Stimulated activated CD4-positive, alpha-beta T cell treated with anti-CD3 and anti-CD28 coated beads, Interleukin-2, amount 100 ng/mL, for 48 hours (primary cell): ENCODE measurements around the gene PPARA.

Experiments
- DNase-seq, 2 donors: peaks; one replicate each; pipeline ENCODE4 v3.0.0-alpha.2; 2020

PPARA gene

GRCh38 chr22:46114518-46115387 is 35.6 kb upstream of the PPARA start:
- no peak for DNase-seq

GRCh38 chr22:46115388-46115678 is 35.0 kb upstream of the PPARA start:
- no peak for DNase-seq

GRCh38 chr22:46115755-46116490 is 34.4 kb upstream of the PPARA start:
- no peak for DNase-seq

GRCh38 chr22:46116491-46116958 is 33.8 kb upstream of the PPARA start:
- peak; percentile 79 to 81 for DNase-seq

GRCh38 chr22:46117206-46118199 is 32.8 kb upstream of the PPARA start:
- no peak for DNase-seq

GRCh38 chr22:46119093-46119728 is 31.1 kb upstream of the PPARA start:
- no peak for DNase-seq

- DNase-seq, result no peak
Observed at GRCh38 chr22:46119729-46120419, 30.5 kb upstream of the PPARA start.

- DNase-seq, result no peak
Observed at GRCh38 chr22:46120420-46120737, 29.9 kb upstream of the PPARA start.

- DNase-seq, result no peak
Observed at GRCh38 chr22:46121079-46121478, 29.2 kb upstream of the PPARA start.

GRCh38 chr22:46121523-46122287 is 28.6 kb upstream of the PPARA start:
- no peak for DNase-seq

- peak; percentile 64 to 76 for DNase-seq
Observed at GRCh38 chr22:46122511-46122971, 27.8 kb upstream of the PPARA start.

GRCh38 chr22:46122980-46123693 is 27.2 kb upstream of the PPARA start:
- no peak for DNase-seq

- DNase-seq, result no peak
Observed at GRCh38 chr22:46123694-46124382, 26.5 kb upstream of the PPARA start.

GRCh38 chr22:46124383-46125144 is 25.8 kb upstream of the PPARA start:
- no peak for DNase-seq

GRCh38 chr22:46125311-46125710 is 25.0 kb upstream of the PPARA start:
- no peak for DNase-seq

- no peak for DNase-seq
Observed at GRCh38 chr22:46125816-46126765, 24.2 kb upstream of the PPARA start.

GRCh38 chr22:46126853-46127385 is 23.4 kb upstream of the PPARA start:
- DNase-seq, result no peak
